AG10803 (cell line): ENCODE results near the gene MAP7.

Source experiments
- DNase-seq: peaks from one replicate; pipeline ENCODE4 v3.0.0; 2010; ENCODE audit warnings: low read depth
- H3K4me3 ChIP-seq: 2 replicates; pipeline ENCODE4 v1.5.1; 2011; ENCODE audit warnings: mild to moderate bottlenecking, low read length, control low read depth
- TF ChIP-seq, protein P1 (sequence below): conservative IDR thresholded peaks from 2 replicates; pipeline ENCODE4 v1.5.1; 2011; ENCODE audit warnings: mild to moderate bottlenecking, low read length, control low read depth, inconsistent platforms

The MAP7 gene

DNA sequence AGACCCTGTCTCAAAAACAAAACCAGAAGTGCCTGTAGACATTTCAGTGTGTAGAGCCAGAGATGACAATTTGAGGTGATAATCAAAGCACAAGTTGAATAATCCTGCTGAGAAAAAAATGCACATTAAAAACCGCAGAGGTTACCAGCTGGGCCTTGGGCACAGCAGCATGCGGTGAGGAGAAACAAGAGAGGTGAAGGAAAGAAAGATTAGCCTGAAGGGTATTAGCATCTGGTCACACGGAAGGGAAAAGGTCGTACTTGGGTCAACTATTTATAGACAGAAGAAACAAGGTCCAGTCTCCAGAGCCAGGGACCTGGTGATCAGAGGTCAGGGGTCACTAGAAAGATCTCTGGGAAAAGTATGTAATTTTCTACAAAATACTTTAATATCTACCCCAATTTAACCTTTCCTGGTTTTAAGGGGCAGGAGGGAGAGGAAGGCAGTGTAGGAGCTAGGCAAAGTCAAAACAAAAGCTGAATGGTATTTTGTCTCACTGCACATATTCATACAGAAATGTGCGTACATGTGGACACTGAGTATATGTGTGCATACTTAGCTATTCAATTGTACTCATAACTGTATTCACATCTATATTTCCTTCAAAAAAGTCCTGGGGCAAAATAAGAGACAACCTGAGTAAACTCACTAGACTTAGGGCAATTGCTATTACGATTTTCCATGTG, 10.1 kb downstream of the MAP7 start:
- DNase-seq: no peak
- H3K4me3 ChIP-seq: no peak overlapping the region
- TF ChIP-seq, protein P1, sequence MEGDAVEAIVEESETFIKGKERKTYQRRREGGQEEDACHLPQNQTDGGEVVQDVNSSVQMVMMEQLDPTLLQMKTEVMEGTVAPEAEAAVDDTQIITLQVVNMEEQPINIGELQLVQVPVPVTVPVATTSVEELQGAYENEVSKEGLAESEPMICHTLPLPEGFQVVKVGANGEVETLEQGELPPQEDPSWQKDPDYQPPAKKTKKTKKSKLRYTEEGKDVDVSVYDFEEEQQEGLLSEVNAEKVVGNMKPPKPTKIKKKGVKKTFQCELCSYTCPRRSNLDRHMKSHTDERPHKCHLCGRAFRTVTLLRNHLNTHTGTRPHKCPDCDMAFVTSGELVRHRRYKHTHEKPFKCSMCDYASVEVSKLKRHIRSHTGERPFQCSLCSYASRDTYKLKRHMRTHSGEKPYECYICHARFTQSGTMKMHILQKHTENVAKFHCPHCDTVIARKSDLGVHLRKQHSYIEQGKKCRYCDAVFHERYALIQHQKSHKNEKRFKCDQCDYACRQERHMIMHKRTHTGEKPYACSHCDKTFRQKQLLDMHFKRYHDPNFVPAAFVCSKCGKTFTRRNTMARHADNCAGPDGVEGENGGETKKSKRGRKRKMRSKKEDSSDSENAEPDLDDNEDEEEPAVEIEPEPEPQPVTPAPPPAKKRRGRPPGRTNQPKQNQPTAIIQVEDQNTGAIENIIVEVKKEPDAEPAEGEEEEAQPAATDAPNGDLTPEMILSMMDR: no peak

DNA sequence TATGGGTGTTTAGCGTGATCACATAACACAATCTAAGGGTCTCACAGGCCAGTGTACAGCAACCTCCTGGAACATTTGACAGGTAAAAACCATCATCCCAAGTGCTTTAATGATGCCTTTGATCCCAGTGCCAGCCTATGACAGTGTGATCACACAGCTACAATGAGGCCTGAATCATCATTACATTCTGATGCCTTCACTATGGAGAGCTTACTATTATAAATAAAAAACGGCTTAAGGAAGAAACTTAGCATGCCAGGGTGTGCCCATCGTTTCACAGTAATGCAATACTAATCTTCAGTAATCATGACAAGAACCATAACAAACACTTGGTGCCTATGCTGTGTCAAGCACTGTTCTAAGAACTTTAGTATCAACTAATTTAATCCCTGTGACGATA, 11.4 kb downstream of the MAP7 start:
- H3K4me3 ChIP-seq: no peak overlapping the region
- TF ChIP-seq, protein P1: no peak
- no peak for DNase-seq

DNA sequence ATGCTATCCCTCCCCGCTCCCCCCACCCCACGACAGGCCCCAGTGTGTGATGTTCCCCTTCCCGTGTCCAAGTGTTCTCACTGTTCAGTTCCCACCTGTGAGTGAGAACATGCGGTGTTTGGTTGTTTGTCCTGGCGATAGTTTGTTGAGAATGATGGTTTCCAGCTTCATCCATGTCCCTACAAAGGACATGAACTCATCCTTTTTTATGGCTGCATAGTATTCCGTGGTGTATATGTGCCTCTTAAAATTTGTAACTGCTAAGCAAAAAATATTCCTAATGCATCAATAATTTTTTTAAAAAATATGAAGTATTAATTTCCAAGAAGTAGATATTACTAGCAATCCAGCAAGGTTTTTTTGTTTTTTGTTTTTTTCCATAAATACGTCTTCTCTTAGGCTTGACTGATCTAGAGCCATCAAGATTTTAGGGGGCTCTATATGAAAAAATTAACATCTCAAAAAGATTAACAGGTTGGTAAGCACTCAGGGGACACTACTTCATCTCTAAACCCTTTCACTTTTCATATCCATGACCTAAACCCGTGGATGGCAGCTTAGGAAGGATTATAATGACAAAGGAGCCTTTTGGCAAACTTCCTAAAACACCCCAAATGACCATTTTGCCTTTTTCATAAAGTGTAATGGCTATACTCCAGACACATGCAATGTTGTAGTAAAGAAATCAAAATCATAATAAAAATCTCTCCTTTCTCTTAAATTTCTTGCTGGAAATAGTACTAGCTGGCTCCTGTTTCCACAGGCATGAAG, 14.2 kb downstream of the MAP7 start:
- DNase-seq: no peak
- no peak overlapping the region for H3K4me3 ChIP-seq
- TF ChIP-seq, protein P1: no peak

DNA sequence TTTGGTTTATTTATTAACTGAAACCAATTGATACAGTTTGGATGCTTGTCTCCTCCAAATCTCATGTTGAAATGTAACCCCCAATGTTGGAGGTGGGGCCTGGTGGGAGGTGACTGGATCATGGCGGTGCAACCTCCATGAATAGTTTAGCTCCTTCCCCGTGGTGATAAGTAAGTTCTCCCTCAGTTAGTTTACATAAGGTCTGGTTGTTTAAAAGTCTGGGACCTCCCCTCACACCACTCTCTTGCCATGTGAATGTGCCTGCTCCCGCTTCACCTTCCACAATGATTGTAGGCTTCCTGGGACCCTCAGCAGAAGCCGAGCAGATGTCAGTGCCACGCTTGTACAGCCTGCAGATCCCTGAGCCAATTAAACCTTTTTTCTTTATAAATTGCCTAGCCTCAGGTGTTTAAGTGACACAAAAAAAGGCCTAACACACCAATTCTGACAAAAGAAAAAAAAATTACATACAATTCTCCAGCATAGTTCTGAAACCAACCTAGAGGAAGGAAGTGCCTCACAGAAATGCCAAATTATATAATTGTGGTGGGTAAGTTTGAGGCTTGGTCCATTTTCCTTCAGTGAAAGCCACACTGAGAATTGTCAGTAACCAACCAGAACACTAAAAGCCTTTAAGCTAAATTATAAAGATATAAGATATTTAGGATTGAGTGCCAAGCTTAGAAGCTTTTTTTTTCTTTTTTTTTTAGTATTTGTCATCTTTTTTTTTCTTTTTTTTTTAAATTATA, 15.0 kb downstream of the MAP7 start:
- TF ChIP-seq, protein P1: no peak
- no peak for DNase-seq

DNA sequence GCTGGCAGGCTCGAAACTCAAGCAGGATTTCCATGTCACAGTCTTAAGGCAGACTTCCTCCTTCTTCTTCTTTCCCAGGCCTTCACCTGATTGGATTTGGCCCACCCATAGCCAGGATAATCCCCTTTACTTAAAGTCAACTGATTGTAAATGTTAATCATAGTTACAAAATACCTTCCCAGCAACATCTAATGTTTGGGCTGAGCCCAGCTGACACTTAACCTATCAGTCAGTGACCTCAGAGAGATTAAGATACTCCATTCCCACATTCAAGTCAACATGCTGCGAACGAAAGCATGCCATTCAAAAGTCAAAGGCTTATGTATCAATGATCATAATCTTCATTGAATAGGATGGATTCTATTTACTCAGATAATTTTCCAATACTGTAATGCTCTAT, 16.0 kb downstream of the MAP7 start:
- no peak overlapping the region for H3K4me3 ChIP-seq
- TF ChIP-seq, protein P1: no peak
- no peak for DNase-seq

More for the DNA sequence above, 15.0 kb downstream of the MAP7 start:
- no peak overlapping the region for H3K4me3 ChIP-seq

DNA sequence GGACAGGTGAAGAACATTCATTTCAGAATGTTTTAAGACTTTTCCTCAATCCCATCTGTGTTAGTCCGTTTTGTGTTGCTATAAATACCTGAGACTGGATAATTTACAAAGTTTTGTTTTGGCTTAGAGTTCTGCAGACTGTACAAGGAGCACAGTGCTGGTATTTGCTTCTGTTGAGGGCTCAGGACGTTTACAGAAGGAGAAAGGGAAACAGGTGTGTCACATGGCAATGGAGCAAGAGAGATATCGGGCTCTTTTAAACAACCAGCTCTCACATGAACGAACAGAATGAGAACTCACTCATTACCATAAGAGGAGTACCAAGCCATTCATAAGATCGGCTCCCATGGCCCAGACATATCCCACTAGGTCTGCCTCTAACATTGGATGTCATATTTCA, 16.7 kb downstream of the MAP7 start:
- TF ChIP-seq, protein P1: no peak
- no peak for DNase-seq
- no peak overlapping the region for H3K4me3 ChIP-seq

DNA sequence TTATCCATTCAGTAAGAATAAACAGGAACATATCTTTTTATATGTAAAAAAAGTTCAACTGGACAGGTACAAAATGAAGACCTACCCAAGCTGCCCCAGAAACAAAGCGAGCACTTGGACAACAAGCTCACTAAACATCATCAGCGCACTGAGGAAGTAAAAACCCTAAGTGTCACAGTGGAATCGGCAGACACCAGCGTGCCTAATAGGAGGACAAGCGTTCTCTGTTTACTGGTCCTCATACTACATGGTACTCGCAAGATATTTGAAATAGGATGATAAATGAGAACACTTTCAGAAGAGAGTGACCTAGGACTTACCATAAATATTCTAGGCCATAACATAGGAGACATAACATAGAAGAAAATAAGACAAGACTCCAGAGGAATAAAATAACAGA, 18.2 kb downstream of the MAP7 start:
- TF ChIP-seq, protein P1: no peak
- H3K4me3 ChIP-seq: no peak overlapping the region
- no peak for DNase-seq
